ENCODE measurements around the gene CD63. TPM values are rescaled to one million over a fixed set of nuclear protein-coding genes. Genes with fewer than 3 reads are reported as not detected.

CD63 gene
- total RNA-seq, 1 experiment from 2014 or later = 409 TPM

- H3K9me3 Mint-ChIP-seq = no peaks in the 10 kb centered on the region
- no peaks in the 10 kb centered on the region for H3K36me3 Mint-ChIP-seq
- peak overlapping the region; percentile 86 for H3K27ac Mint-ChIP-seq
- DNase-seq (ENCODE audit: low spot score) (peak; percentile 90), ATAC-seq (peak; percentile 77)
- TF ChIP-seq MAX (CRISPR knock-in tag; IDR thresholded peaks at IDR 0.05) (0 out of 2 replicates have a peak, but pooled peaks have one; percentile 41), ZNF425 (CRISPR knock-in tag; conservative IDR thresholded peaks at IDR 0.05) (no peak), SP1 (CRISPR knock-in tag; conservative IDR thresholded peaks at IDR 0.05) (peak; percentile 73; the same call in 1 of the 2 replicates), ZNF532 (CRISPR knock-in tag; IDR thresholded peaks at IDR 0.05; ENCODE audit: borderline replicate concordance) (no peak), ZNF671 (CRISPR knock-in tag; IDR thresholded peaks at IDR 0.05) (no peak), SMAD3 (CRISPR knock-in tag; IDR thresholded peaks at IDR 0.05; ENCODE audit: borderline replicate concordance) (no peak), IRF2 (CRISPR knock-in tag; IDR thresholded peaks at IDR 0.05; ENCODE audit: borderline replicate concordance, low read depth) (no peak), CTCF (IDR thresholded peaks at IDR 0.05) (peak; percentile 73)
- peaks cover 31% of the 10 kb centered on the region for H3K4me1 Mint-ChIP-seq
- ChIA-PET CTCF (interaction anchor here (0.5 to 3.8 kb wide), 64 partner anchors 9 to 484 kb away, joined by 3 to 160 read pairs (median 5); partner anchors contain the start of genes BLOC1S1, CD63, DGKA and DNAJC14), POLR2A (interaction anchor here (0.5 to 2.7 kb wide), 7 partner anchors 9 to 484 kb away, joined by 3 to 16 read pairs (median 5); partner anchors contain the start of genes CD63, DNAJC14, ORMDL2 and RAB5B)
- H3K4me3 Mint-ChIP-seq = peak overlapping the region; percentile 81
- peaks cover 2% of the 10 kb centered on the region; the same call in 1 of the 2 replicates for H3K27me3 Mint-ChIP-seq (ENCODE audit: low read depth)
These were observed 9.6 kb upstream of the CD63 start for GRCh38 chr12:55738123-55739024.

- no peaks in the 10 kb centered on the region for H3K9me3 Mint-ChIP-seq
- no peak for DNase-seq (ENCODE audit: low spot score)
- ChIA-PET CTCF (interaction anchor here (0.6 to 3.8 kb wide), 69 partner anchors 8 to 390 kb away, joined by 3 to 160 read pairs (median 5); partner anchors contain the start of genes BLOC1S1, CD63, DGKA and DNAJC14), POLR2A (interaction anchor here (0.9 to 2.7 kb wide), 6 partner anchors 9 to 92 kb away, joined by 3 to 16 read pairs (median 6); partner anchors contain the start of genes CD63, DNAJC14, ORMDL2 and SARNP)
- no peaks in the 10 kb centered on the region for H3K36me3 Mint-ChIP-seq
- peak overlapping the region; percentile 81 for H3K4me3 Mint-ChIP-seq
- peaks cover 2% of the 10 kb centered on the region; the same call in 1 of the 2 replicates for H3K27me3 Mint-ChIP-seq (ENCODE audit: low read depth)
- peak; percentile 13 for ATAC-seq
- peak overlapping the region; percentile 86 for H3K27ac Mint-ChIP-seq
- peaks cover 31% of the 10 kb centered on the region for H3K4me1 Mint-ChIP-seq
- TF ChIP-seq FOXP4 (CRISPR knock-in tag; IDR thresholded peaks at IDR 0.05) (no peak), NR1H2 (CRISPR knock-in tag; IDR thresholded peaks at IDR 0.05) (no peak), GABPB1 (CRISPR knock-in tag; IDR thresholded peaks at IDR 0.05) (no peak), ZSCAN18 (CRISPR knock-in tag; IDR thresholded peaks at IDR 0.05) (no peak), TEAD4 (CRISPR knock-in tag; IDR thresholded peaks at IDR 0.05) (no peak), SP1 (CRISPR knock-in tag; conservative IDR thresholded peaks at IDR 0.05) (no peak), CBFB (CRISPR knock-in tag; IDR thresholded peaks at IDR 0.05; ENCODE audit: low read depth) (no peak), ZNF232 (CRISPR knock-in tag; IDR thresholded peaks at IDR 0.05) (no peak), HMGXB4 (CRISPR knock-in tag; IDR thresholded peaks at IDR 0.05) (no peak), FOXK1 (CRISPR knock-in tag; IDR thresholded peaks at IDR 0.05) (no peak)
These were observed 8.8 kb upstream of the CD63 start for GRCh38 chr12:55737581-55738122.

Measured in WTC11 (cell line).